Measurements from ENCODE around the gene PARD3.

- no peak for TF ChIP-seq CTCF (conservative IDR thresholded peaks at IDR 0.05 in 1 of 2, IDR thresholded peaks at IDR 0.05 in 1 of 2; ENCODE audit: low read depth in 1 of 2, low read length in 2 of 2)
- no peak for TF ChIP-seq EZH2 (IDR thresholded peaks at IDR 0.05; ENCODE audit: low read length, missing control alignments)
Observed at GRCh38 chr10:34547291-34547690, 267.8 kb downstream of the PARD3 start.

Data from fibroblast of lung (primary cell).